GM12878 (cell line): ENCODE data around the gene VTI1A. TPM values are rescaled to one million over a fixed set of nuclear protein-coding genes. Genes with fewer than 3 reads are reported as not detected.

Experiments
- ATAC-seq: fragments of 200-7000 bp; cut with Tn5 transposase; 3 replicates; pipeline ENCODE4 v1.9.1; 2020; ENCODE audit warnings: mild to moderate bottlenecking, moderate library complexity
- BruUV-seq: library from RNA; stranded (reverse); fragments of 400-500 nt; replicated peaks from 2 replicates; lab custom pipeline; 2021; lab: Mats Ljungman, UMichigan
- CTCF ChIA-PET: fragments of 300-600 bp; sonication (Branson Sonifier 250); formaldehyde crosslinking; extraction: SDS; loops from one replicate; lab custom pipeline; 2021; ENCODE audit warnings: inconsistent platforms; lab: Yijun Ruan, JAX
- POLR2A ChIA-PET: fragments of 350-600 bp; formaldehyde crosslinking; extraction: SDS; loops from one replicate; lab custom pipeline; 2021; ENCODE audit warnings: inconsistent platforms; lab: Charles Lee
- RAD21 ChIA-PET: fragments of 300-600 bp; sonication (Branson Sonifier 250); formaldehyde crosslinking; loops from one replicate; lab custom pipeline; 2023; ENCODE audit warnings: antibody characterized with exemption; ENCODE audit not compliant: unreplicated experiment; lab: Charles Lee
- SMC1A ChIA-PET: fragments of 300-600 bp; sonication (Branson Sonifier 250); formaldehyde crosslinking; loops from one replicate; lab custom pipeline; 2023; ENCODE audit not compliant: unreplicated experiment, uncharacterized antibody; lab: Charles Lee
- DNase-seq: peaks from one replicate; pipeline ENCODE4 v3.0.0-alpha.2; 2011; ENCODE audit warnings: low read depth, low spot score
- FAIRE-seq: peaks from 3 replicates; lab custom pipeline; 2011; peaks lifted over from hg19 to GRCh38; lab: Jason Lieb, UNC
- H2AFZ ChIP-seq: 2 replicates; pipeline ENCODE4 v1.6.0; 2011; ENCODE audit warnings: low read depth, low read length, control low read depth; ENCODE audit not compliant: control insufficient read depth
- H3K27ac ChIP-seq: 2 replicates; pipeline ENCODE4 v1.5.1; 2011; ENCODE audit warnings: control low read depth; ENCODE audit not compliant: control insufficient read depth, insufficient read depth
- H3K27me3 ChIP-seq, 2 experiments: replicated peaks in 1 of 2; 2 replicates each; pipeline versions ENCODE4 v1.6.0 to v1.6.1; 2011; ENCODE audit warnings: low read length in 1 of 2; ENCODE audit not compliant: control insufficient read depth in 2 of 2, insufficient read depth in 2 of 2
- H3K36me3 ChIP-seq, 2 experiments: 2 replicates each; pipeline ENCODE4 v1.5.1; 2011; ENCODE audit warnings: low read length in 1 of 2; ENCODE audit not compliant: control insufficient read depth in 2 of 2, insufficient read depth in 2 of 2
- H3K4me1 ChIP-seq: 2 replicates; pipeline ENCODE4 v1.6.1; 2011; ENCODE audit warnings: mild to moderate bottlenecking, low read length, moderate library complexity, mixed read lengths; ENCODE audit not compliant: control insufficient read depth, insufficient read depth
- H3K4me2 ChIP-seq: 2 replicates; pipeline ENCODE4 v1.6.0; 2011; ENCODE audit warnings: control low read depth; ENCODE audit not compliant: control insufficient read depth, insufficient read depth
- H3K4me3 ChIP-seq: fragments of 200-600 bp; sonication (generic); 2 replicates; pipeline ENCODE4 v1.5.1; 2016
- H3K79me2 ChIP-seq: 2 replicates; pipeline ENCODE4 v1.6.0; 2011; ENCODE audit warnings: low read length; ENCODE audit not compliant: control insufficient read depth, insufficient read depth
- H3K9ac ChIP-seq: 2 replicates; pipeline ENCODE4 v1.8.0; 2011; ENCODE audit warnings: low read length, control low read depth, mixed read lengths; ENCODE audit not compliant: control insufficient read depth, insufficient read depth
- H3K9me3 ChIP-seq: replicated peaks from 3 replicates; pipeline ENCODE4 v1.5.1; 2011; ENCODE audit warnings: mild to moderate bottlenecking, low read length; ENCODE audit not compliant: control insufficient read depth, insufficient read depth
- H4K20me1 ChIP-seq: 2 replicates; pipeline ENCODE4 v1.6.0; 2011; ENCODE audit not compliant: control insufficient read depth, insufficient read depth
- ATF3 ChIP-seq: IDR thresholded peaks from 2 replicates; pipeline ENCODE4 v1.6.1; 2011; ENCODE audit warnings: low read depth, mild to moderate bottlenecking, low read length, moderate library complexity, borderline replicate concordance; ENCODE audit errors: extremely low read depth
- BACH1 ChIP-seq: fragments of 450-650 bp; IDR thresholded peaks from 2 replicates; pipeline ENCODE4 v1.6.1; 2017; ENCODE audit warnings: mild to moderate bottlenecking, borderline replicate concordance
- BMI1 ChIP-seq: fragments of 450-650 bp; IDR thresholded peaks from 2 replicates; pipeline ENCODE4 v1.6.1; 2016; ENCODE audit warnings: mild to moderate bottlenecking, moderate library complexity, borderline replicate concordance
- CBX3 ChIP-seq: fragments of 200-600 bp; sonication (generic); IDR thresholded peaks from 2 replicates; pipeline ENCODE4 v1.6.1; 2016; ENCODE audit warnings: low read depth, borderline replicate concordance
- CEBPB ChIP-seq, 2 experiments: fragments of 150-350 bp in 1 of 2; IDR thresholded peaks; 2 replicates each; pipeline ENCODE4 v1.6.1; 2012 to 2014; ENCODE audit warnings: low read depth in 2 of 2, low read length in 2 of 2, borderline replicate concordance in 1 of 2, inconsistent platforms in 1 of 2
- CHD2 ChIP-seq: IDR thresholded peaks from 2 replicates; pipeline ENCODE4 v1.6.1; 2011; ENCODE audit warnings: low read depth, low read length, improper control_type of control experiment, borderline replicate concordance
- EP300 ChIP-seq, 2 experiments: fragments of 150-350 bp in 1 of 2; IDR thresholded peaks; 2 replicates each; pipeline ENCODE4 v1.6.1; 2011 to 2012; ENCODE audit warnings: low read depth in 2 of 2, low read length in 2 of 2, borderline replicate concordance in 1 of 2, improper control_type of control experiment in 1 of 2, inconsistent platforms in 1 of 2; ENCODE audit not compliant: control insufficient read depth in 1 of 2
- ETV6 ChIP-seq, 2 experiments: fragments of 450-650 bp in 1 of 2; IDR thresholded peaks in 1 of 2; conservative IDR thresholded peaks in 1 of 2; 2 replicates each; pipeline ENCODE4 v1.6.1; 2014; ENCODE audit warnings: antibody characterized with exemption in 1 of 2, borderline replicate concordance in 1 of 2, low read depth in 1 of 2, mild to moderate bottlenecking in 1 of 2, moderate library complexity in 1 of 2
- POLR2AphosphoS5 ChIP-seq: IDR thresholded peaks from 2 replicates; pipeline ENCODE4 v1.6.1; 2011; ENCODE audit warnings: mild to moderate bottlenecking, low read length, inconsistent platforms
- SIX5 ChIP-seq: IDR thresholded peaks from 2 replicates; pipeline ENCODE4 v1.6.1; 2011; ENCODE audit warnings: mild to moderate bottlenecking, low read depth, low read length, moderate library complexity; ENCODE audit not compliant: severe bottlenecking
- TAF1 ChIP-seq: IDR thresholded peaks from 2 replicates; pipeline ENCODE4 v1.6.1; 2011; ENCODE audit warnings: mild to moderate bottlenecking, low read depth, low read length, borderline replicate concordance
- USF1 ChIP-seq: IDR thresholded peaks from 2 replicates; pipeline ENCODE4 v1.6.1; 2011; ENCODE audit warnings: borderline replicate concordance, low read depth, mild to moderate bottlenecking, moderate library complexity, mixed read lengths, low read length; ENCODE audit not compliant: insufficient read depth; ENCODE audit errors: extremely low read length
- ZBTB11 ChIP-seq: fragments of 450-650 bp; formaldehyde crosslinking; IDR thresholded peaks from 2 replicates; pipeline ENCODE4 v1.5.0; 2022; ENCODE audit warnings: mild to moderate bottlenecking, missing genetic modification characterization
- ZNF24 ChIP-seq: fragments of 450-650 bp; IDR thresholded peaks from 2 replicates; pipeline ENCODE4 v1.6.1; 2017; ENCODE audit warnings: antibody characterized with exemption, mild to moderate bottlenecking
- WGBS: methylation state at CpG from one replicate; pipeline ENCODE4 v1.1.6; 2016; ENCODE audit warnings: low lambda C conversion rate; ENCODE audit not compliant: insufficient replicate concordance, insufficient coverage; ENCODE audit errors: missing lambda C conversion rate; 5-methylcytosine and 5-hydroxymethylcytosine counted together
- in situ Hi-C: fragments of 300-500 bp; cut with MboI; formaldehyde crosslinking; loops from 9 replicates; pipeline ENCODE4 v1.14.3; 2018; ENCODE audit warnings: mixed read lengths
- intact Hi-C: fragments of 100-400 bp; cut with micrococcal nuclease; formaldehyde crosslinking; loops from one replicate; pipeline ENCODE4 v1.14.2; 2022; ENCODE audit not compliant: unreplicated experiment
- polyA plus RNA-seq, 11 experiments: library from polyadenylated mRNA; depleted of rRNA in 4 of 11; unstranded in 6 of 11; stranded (reverse) in 5 of 11; fragments of >200 nt; fragmentation: Nextera tagmentation in 4 of 11; fragmentation: Illumina TruSeq in 1 of 11; extraction: Ambion mirVana in 4 of 11; extraction: Trizol in 1 of 11; gene quantifications; 1 replicate in 1 of 11; 2 replicates in 10 of 11; pipeline versions ENCODE4 v1.2.1 to v1.2.3, GENCODE V29; 2011 to 2016; ENCODE audit warnings: inconsistent platforms in 2 of 11, missing spikeins in 2 of 11, low read depth in 1 of 11
- total RNA-seq, 4 experiments: library from RNA; depleted of rRNA in 3 of 4; stranded (reverse); fragments of >200 nt in 3 of 4; fragmentation: Illumina TruSeq in 1 of 4; extraction: Trizol in 1 of 4; gene quantifications; 2 replicates each; pipeline versions ENCODE4 v1.2.1 to v1.2.3, GENCODE V29; 2013 to 2021

Gene VTI1A
- total and polyA plus RNA-seq, 10 of the 15 experiments (the other 5 are each of a cell fraction or from before 2014, with no cell fraction given) = 12.4 to 43.2 (median 27.5) TPM

- no peak for TF ChIP-seq ATF3
Observed at GRCh38 chr10:112650588-112651030, 203.6 kb downstream of the VTI1A start (continued).

GRCh38 chr10:112653215-112653614, 206.2 kb downstream of the VTI1A start:
- no peaks in the 10 kb centered on the region for H4K20me1 ChIP-seq
- no peaks in the 10 kb centered on the region for H3K9me3 ChIP-seq
- ChIA-PET SMC1A (no interaction called here), RAD21 (no interaction called here), POLR2A (no interaction called here), CTCF (no interaction called here)
- no peaks in the 10 kb centered on the region for H3K4me1 ChIP-seq
- FAIRE-seq (no peak), DNase-seq (no peak), ATAC-seq (no peak)
- no TSS peak for BruUV-seq
- no peaks in the 10 kb centered on the region for H3K79me2 ChIP-seq
- intact Hi-C loops (no loop called here), in situ Hi-C loops (no loop called here)
- no peaks in the 10 kb centered on the region for H3K36me3 ChIP-seq
- H3K4me3 ChIP-seq = no peak overlapping the region
- no peak overlapping the region for H2AFZ ChIP-seq
- H3K27me3 ChIP-seq = no peaks in the 10 kb centered on the region
- H3K27ac ChIP-seq = no peak overlapping the region
- H3K9ac ChIP-seq = no peak overlapping the region
- 94% methylated on average over 6 of the region's 6 CpGs for WGBS
- TF ChIP-seq ETV6 (conservative IDR thresholded peaks at IDR 0.05 in 1 of 2, IDR thresholded peaks at IDR 0.05 in 1 of 2; ENCODE audit: borderline replicate concordance in 1 of 2, low read depth in 1 of 2) (no peak), TAF1 (no peak), CBX3 (no peak), ZBTB11 (CRISPR knock-in tag) (no peak), CEBPB (IDR thresholded peaks at IDR 0.05; ENCODE audit: borderline replicate concordance in 1 of 2, low read depth in 2 of 2, low read length in 2 of 2) (no peak), USF1 (no peak), EP300 (IDR thresholded peaks at IDR 0.05; ENCODE audit: borderline replicate concordance in 1 of 2, control insufficient read depth in 1 of 2, low read depth in 2 of 2, low read length in 2 of 2) (no peak), CHD2 (no peak), BACH1 (no peak), POLR2AphosphoS5 (no peak), ZNF24 (no peak), BMI1 (no peak), SIX5 (no peak)
- H3K4me2 ChIP-seq = no peak overlapping the region
